ENCODE results near the gene DLGAP4. TPM values are rescaled to one million over a fixed set of nuclear protein-coding genes. Genes with fewer than 3 reads are reported as not detected.

Gene DLGAP4
- polyA plus RNA-seq, 1 donor (not counting 4 experiments of a cell fraction or from before 2014, with no cell fraction given): 9.6 TPM

DNA sequence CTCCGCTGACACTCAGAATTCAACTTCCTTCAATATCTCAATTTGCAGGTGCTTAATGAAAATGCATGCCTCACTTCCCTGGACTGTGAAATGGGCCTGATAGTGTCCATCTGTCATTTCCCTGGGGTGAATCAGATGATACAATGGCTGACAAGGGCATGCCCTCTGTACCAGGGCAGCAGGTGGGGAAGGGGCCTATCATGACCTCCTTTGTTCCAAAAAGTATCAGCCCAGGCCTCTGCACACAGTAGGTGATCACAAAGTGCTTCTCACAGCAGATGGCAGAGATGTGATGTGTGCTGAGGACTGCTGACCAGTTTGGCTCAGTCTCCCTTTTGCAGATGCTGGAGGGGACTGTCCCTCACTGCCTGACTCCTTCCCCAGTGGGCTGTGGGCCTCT lies 44.3 kb downstream of the DLGAP4 start:
- Histone ChIP-seq H3K4me2 (ENCODE audit: control insufficient read depth, extremely low read depth, insufficient read depth, low read depth, low read length) (no peak overlapping the region), H3K9me1 (ENCODE audit: control insufficient read depth, extremely low read depth, insufficient read depth, low read length) (no peaks in the 10 kb centered on the region), H3K27ac (ENCODE audit: control insufficient read depth, insufficient read depth, low read length) (no peak overlapping the region), H2AFZ (ENCODE audit: control insufficient read depth, low read length) (no peak overlapping the region), H3K9ac (ENCODE audit: control insufficient read depth, extremely low read depth, insufficient read depth, low read length) (no peak overlapping the region), H3K4me3 (ENCODE audit: control insufficient read depth in 2 of 3, extremely low read depth in 1 of 3, insufficient read depth in 2 of 3, low read depth in 1 of 3, low read length in 3 of 3) (no peak overlapping the region), H4K20me1 (ENCODE audit: control insufficient read depth, extremely low read depth, insufficient read depth, low read length) (no peaks in the 10 kb centered on the region), H3K27me3 (ENCODE audit: control insufficient read depth, extremely low read depth, insufficient read depth, low read length) (no peaks in the 10 kb centered on the region), H3K36me3 (ENCODE audit: control insufficient read depth in 2 of 2, extremely low read depth in 1 of 2, insufficient read depth in 2 of 2, low read length in 2 of 2) (no peaks in the 10 kb centered on the region), H3K79me2 (ENCODE audit: control insufficient read depth, insufficient read depth, low read length) (no peaks in the 10 kb centered on the region), H3K4me1 (ENCODE audit: control insufficient read depth, extremely low read depth, insufficient read depth, low read length) (no peaks in the 10 kb centered on the region), H3K9me3 (ENCODE audit: control insufficient read depth, low read depth, low read length) (no peaks in the 10 kb centered on the region)
- dilution Hi-C loops (cut with MboI; ENCODE audit: extremely low pct_ligation_motif_present, low sequenced_read_pairs): no loop called here
- DNase-seq (ENCODE audit: low read depth, low spot score) (no peak), FAIRE-seq (no peak)
- no peak for TF ChIP-seq EZH2 (IDR thresholded peaks at IDR 0.05; ENCODE audit: low read length)
- TF ChIP-seq, protein P1, sequence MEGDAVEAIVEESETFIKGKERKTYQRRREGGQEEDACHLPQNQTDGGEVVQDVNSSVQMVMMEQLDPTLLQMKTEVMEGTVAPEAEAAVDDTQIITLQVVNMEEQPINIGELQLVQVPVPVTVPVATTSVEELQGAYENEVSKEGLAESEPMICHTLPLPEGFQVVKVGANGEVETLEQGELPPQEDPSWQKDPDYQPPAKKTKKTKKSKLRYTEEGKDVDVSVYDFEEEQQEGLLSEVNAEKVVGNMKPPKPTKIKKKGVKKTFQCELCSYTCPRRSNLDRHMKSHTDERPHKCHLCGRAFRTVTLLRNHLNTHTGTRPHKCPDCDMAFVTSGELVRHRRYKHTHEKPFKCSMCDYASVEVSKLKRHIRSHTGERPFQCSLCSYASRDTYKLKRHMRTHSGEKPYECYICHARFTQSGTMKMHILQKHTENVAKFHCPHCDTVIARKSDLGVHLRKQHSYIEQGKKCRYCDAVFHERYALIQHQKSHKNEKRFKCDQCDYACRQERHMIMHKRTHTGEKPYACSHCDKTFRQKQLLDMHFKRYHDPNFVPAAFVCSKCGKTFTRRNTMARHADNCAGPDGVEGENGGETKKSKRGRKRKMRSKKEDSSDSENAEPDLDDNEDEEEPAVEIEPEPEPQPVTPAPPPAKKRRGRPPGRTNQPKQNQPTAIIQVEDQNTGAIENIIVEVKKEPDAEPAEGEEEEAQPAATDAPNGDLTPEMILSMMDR (optimal IDR thresholded peaks at IDR 0.05 in 1 of 3, IDR thresholded peaks at IDR 0.05 in 1 of 3, conservative IDR thresholded peaks at IDR 0.05 in 1 of 3; ENCODE audit: extremely low read depth in 1 of 3, insufficient read depth in 2 of 3, low read length in 3 of 3): no peak

DNA sequence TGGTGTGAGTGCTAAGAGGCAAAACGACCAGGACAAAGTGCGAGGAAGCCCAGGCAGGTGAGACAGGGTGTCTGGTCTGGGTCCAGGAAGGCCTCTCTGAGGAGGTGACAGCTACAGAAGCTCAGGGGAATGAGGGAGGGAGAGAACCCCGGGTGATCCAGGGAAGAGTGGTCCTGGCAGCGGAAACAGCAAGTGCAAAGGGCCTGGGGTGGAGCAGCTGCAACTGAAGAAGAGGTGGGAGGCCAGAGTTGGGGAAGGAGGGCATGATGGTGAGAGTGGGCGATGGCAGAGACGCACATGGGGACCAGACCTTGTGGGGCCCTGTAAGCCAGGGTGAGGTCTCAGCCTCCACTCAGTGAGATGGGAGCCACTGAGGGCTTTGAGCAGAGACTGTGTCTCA lies 45.8 kb downstream of the DLGAP4 start:
- H3K9ac ChIP-seq (ENCODE audit: control insufficient read depth, extremely low read depth, insufficient read depth, low read length): no peak overlapping the region
- H3K9me1 ChIP-seq (ENCODE audit: control insufficient read depth, extremely low read depth, insufficient read depth, low read length): no peaks in the 10 kb centered on the region
- H3K4me3 ChIP-seq (ENCODE audit: control insufficient read depth in 2 of 3, extremely low read depth in 1 of 3, insufficient read depth in 2 of 3, low read depth in 1 of 3, low read length in 3 of 3): no peak overlapping the region
- FAIRE-seq (no peak), DNase-seq (ENCODE audit: low read depth, low spot score) (no peak)
- TF ChIP-seq, protein P1 (optimal IDR thresholded peaks at IDR 0.05 in 1 of 3, IDR thresholded peaks at IDR 0.05 in 1 of 3, conservative IDR thresholded peaks at IDR 0.05 in 1 of 3; ENCODE audit: extremely low read depth in 1 of 3, insufficient read depth in 2 of 3, low read length in 3 of 3): no peak
- TF ChIP-seq EZH2 (IDR thresholded peaks at IDR 0.05; ENCODE audit: low read length): no peak
- H2AFZ ChIP-seq (ENCODE audit: control insufficient read depth, low read length): no peak overlapping the region
- no peaks in the 10 kb centered on the region for H4K20me1 ChIP-seq (ENCODE audit: control insufficient read depth, extremely low read depth, insufficient read depth, low read length)
- no peak overlapping the region for H3K27ac ChIP-seq (ENCODE audit: control insufficient read depth, insufficient read depth, low read length)
- no peak overlapping the region for H3K4me2 ChIP-seq (ENCODE audit: control insufficient read depth, extremely low read depth, insufficient read depth, low read depth, low read length)
- dilution Hi-C loops (cut with MboI; ENCODE audit: extremely low pct_ligation_motif_present, low sequenced_read_pairs): no loop called here
- no peaks in the 10 kb centered on the region for H3K36me3 ChIP-seq (ENCODE audit: control insufficient read depth in 2 of 2, extremely low read depth in 1 of 2, insufficient read depth in 2 of 2, low read length in 2 of 2)
- no peaks in the 10 kb centered on the region for H3K27me3 ChIP-seq (ENCODE audit: control insufficient read depth, extremely low read depth, insufficient read depth, low read length)
- no peaks in the 10 kb centered on the region for H3K4me1 ChIP-seq (ENCODE audit: control insufficient read depth, extremely low read depth, insufficient read depth, low read length)
- H3K79me2 ChIP-seq (ENCODE audit: control insufficient read depth, insufficient read depth, low read length): no peaks in the 10 kb centered on the region
- no peaks in the 10 kb centered on the region for H3K9me3 ChIP-seq (ENCODE audit: control insufficient read depth, low read depth, low read length)
